Nephron progenitor cell (in vitro differentiated cells): ENCODE results near the gene GLI2.

Experiments used
- DNase-seq: peaks from one replicate; pipeline ENCODE4 v3.0.0; 2021
- H3K27ac Mint-ChIP-seq: 2 replicates; pipeline ENCODE4 v1.8.0; 2021; ENCODE audit warnings: mild to moderate bottlenecking, moderate library complexity, mixed read lengths
- H3K27me3 Mint-ChIP-seq: 2 replicates; pipeline ENCODE4 v1.8.0; 2021; ENCODE audit warnings: mild to moderate bottlenecking, low read depth, mixed read lengths; ENCODE audit not compliant: poor library complexity
- H3K36me3 Mint-ChIP-seq: 2 replicates; pipeline ENCODE4 v1.8.0; 2021; ENCODE audit warnings: low read depth, mixed read lengths
- H3K4me1 Mint-ChIP-seq: 2 replicates; pipeline ENCODE4 v1.8.0; 2021; ENCODE audit warnings: mixed read lengths
- H3K4me3 Mint-ChIP-seq: 2 replicates; pipeline ENCODE4 v1.8.0; 2021; ENCODE audit warnings: mild to moderate bottlenecking, moderate library complexity, mixed read lengths
- H3K9me3 Mint-ChIP-seq: 2 replicates; pipeline ENCODE4 v1.8.0; 2021; ENCODE audit warnings: mild to moderate bottlenecking, moderate library complexity, mixed read lengths
- CTCF ChIP-seq: fragments of 200-600 bp; sonication (generic); IDR thresholded peaks from 2 replicates; pipeline ENCODE4 v1.5.0; 2021; ENCODE audit warnings: antibody characterized with exemption

The GLI2 gene

GRCh38 chr2:120720746-120721375 lies 14.8 kb upstream of the GLI2 start:
- H3K27ac Mint-ChIP-seq = no peak overlapping the region
- peaks cover 21% of the 10 kb centered on the region for H3K9me3 Mint-ChIP-seq
- no peak for TF ChIP-seq CTCF
- H3K4me1 Mint-ChIP-seq = peaks cover 17% of the 10 kb centered on the region
- peaks cover 12% of the 10 kb centered on the region for H3K36me3 Mint-ChIP-seq
- H3K27me3 Mint-ChIP-seq = peaks cover 22% of the 10 kb centered on the region
- no peak overlapping the region for H3K4me3 Mint-ChIP-seq
- no peak for DNase-seq

- TF ChIP-seq CTCF = no peak
- Mint-ChIP-seq H3K27ac (no peak overlapping the region), H3K36me3 (peaks cover 12% of the 10 kb centered on the region), H3K4me3 (no peak overlapping the region), H3K9me3 (peaks cover 33% of the 10 kb centered on the region), H3K27me3 (peaks cover 21% of the 10 kb centered on the region), H3K4me1 (peaks cover 17% of the 10 kb centered on the region)
- no peak for DNase-seq
Observed at GRCh38 chr2:120722246-120722567, 13.5 kb upstream of the GLI2 start.

GRCh38 chr2:120722568-120723421 lies 12.9 kb upstream of the GLI2 start:
- no peak for DNase-seq
- Mint-ChIP-seq H3K4me3 (no peak overlapping the region), H3K36me3 (peaks cover 12% of the 10 kb centered on the region), H3K9me3 (peaks cover 37% of the 10 kb centered on the region), H3K27ac (no peak overlapping the region), H3K4me1 (peaks cover 17% of the 10 kb centered on the region), H3K27me3 (peaks cover 17% of the 10 kb centered on the region)
- no peak for TF ChIP-seq CTCF

- H3K36me3 Mint-ChIP-seq = peaks cover 12% of the 10 kb centered on the region
- peaks cover 37% of the 10 kb centered on the region for H3K9me3 Mint-ChIP-seq
- no peak for DNase-seq
- peaks cover 6% of the 10 kb centered on the region for H3K27me3 Mint-ChIP-seq
- no peak overlapping the region for H3K27ac Mint-ChIP-seq
- TF ChIP-seq CTCF = no peak
- peaks cover 27% of the 10 kb centered on the region for H3K4me1 Mint-ChIP-seq
- no peak overlapping the region for H3K4me3 Mint-ChIP-seq
Observed at GRCh38 chr2:120726245-120726644, 9.4 kb upstream of the GLI2 start.

GRCh38 chr2:120729406-120730399 lies 6.0 kb upstream of the GLI2 start:
- H3K4me1 Mint-ChIP-seq = peaks cover 27% of the 10 kb centered on the region
- peaks cover 35% of the 10 kb centered on the region for H3K27me3 Mint-ChIP-seq
- peaks cover 28% of the 10 kb centered on the region for H3K9me3 Mint-ChIP-seq
- peaks cover 3% of the 10 kb centered on the region for H3K36me3 Mint-ChIP-seq
- H3K4me3 Mint-ChIP-seq = no peak overlapping the region
- no peak for DNase-seq
- no peak for TF ChIP-seq CTCF
- H3K27ac Mint-ChIP-seq = no peak overlapping the region
